ENCODE measurements around the gene MVB12A.

The MVB12A gene

DNA sequence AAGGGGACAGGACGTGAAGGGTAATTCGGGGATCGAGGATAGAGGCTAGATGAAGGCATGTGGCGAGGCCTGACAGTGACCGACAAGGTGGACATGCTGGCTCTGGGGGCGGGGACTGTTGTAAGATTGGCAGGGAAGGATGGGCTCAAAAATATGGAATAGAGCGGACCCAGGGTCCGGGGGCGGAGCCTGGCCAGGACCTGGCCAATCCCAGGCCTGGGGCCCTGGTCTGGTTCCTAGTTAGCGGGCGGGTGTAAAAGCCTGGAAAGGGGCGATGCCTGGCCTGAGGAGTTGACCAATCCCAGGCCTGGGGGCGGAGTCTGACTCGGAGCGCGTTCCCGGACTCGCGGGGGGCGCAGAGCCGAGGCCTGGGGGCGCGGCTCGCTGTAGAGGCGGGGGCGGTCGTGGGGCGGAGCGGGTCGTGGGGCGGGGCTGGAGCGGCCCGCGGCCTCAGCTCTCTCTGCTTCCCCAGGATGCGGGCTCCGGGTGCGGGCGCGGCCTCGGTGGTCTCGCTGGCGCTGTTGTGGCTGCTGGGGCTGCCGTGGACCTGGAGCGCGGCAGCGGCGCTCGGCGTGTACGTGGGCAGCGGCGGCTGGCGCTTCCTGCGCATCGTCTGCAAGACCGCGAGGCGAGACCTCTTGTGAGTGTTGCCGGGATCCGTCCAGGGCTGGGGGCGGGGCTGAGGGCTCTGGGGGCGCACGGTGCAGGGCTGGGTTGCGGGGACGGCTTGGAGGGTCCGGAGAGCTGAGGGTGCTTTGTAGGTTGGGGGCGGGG, 50.4 kb downstream of the MVB12A start, which contains the start of gene SLC27A1:
Gene SLC27A1, plus strand, starts transcription at position 457 of the 774 bp plus-strand sequence. Its CDS starts 17 bp downstream, at position 474.
- ATAC-seq (peak; percentile 87), DNase-seq (peak; percentile 87 to 88)
- peak within 1 kb of the TSS; percentile 96 to 97 for H3K4me3 Mint-ChIP-seq
- H3K9me3 Mint-ChIP-seq: no peaks in the 10 kb centered on the region
- no peaks in the 10 kb centered on the region for H3K27me3 Mint-ChIP-seq
- peaks cover 60% of the 10 kb centered on the region for H3K4me1 Mint-ChIP-seq
- peak within 1 kb of the TSS; percentile 89 to 91 for H3K27ac Mint-ChIP-seq

GRCh38 chr19:17471410-17472125, 51.7 kb downstream of the MVB12A start:
- H3K27me3 Mint-ChIP-seq: no peaks in the 10 kb centered on the region
- DNase-seq (no peak), ATAC-seq (no peak)
- H3K4me3 Mint-ChIP-seq: peak overlapping the region; percentile 96 to 97
- H3K27ac Mint-ChIP-seq: no peak overlapping the region
- no peaks in the 10 kb centered on the region for H3K9me3 Mint-ChIP-seq
- H3K4me1 Mint-ChIP-seq: peaks cover 62% of the 10 kb centered on the region

- no peak overlapping the region for H3K27ac Mint-ChIP-seq
- no peak for DNase-seq
- H3K27me3 Mint-ChIP-seq: no peaks in the 10 kb centered on the region
- peaks cover 62% of the 10 kb centered on the region for H3K4me1 Mint-ChIP-seq
- no peaks in the 10 kb centered on the region for H3K9me3 Mint-ChIP-seq
- ATAC-seq: no peak
- H3K4me3 Mint-ChIP-seq: peak overlapping the region in 1 of 2 donors; percentile 10
These were observed 53.2 kb downstream of the MVB12A start for GRCh38 chr19:17473041-17473440.
